Measurements from ENCODE around the gene SLC22A2. TPM values are rescaled to one million over a fixed set of nuclear protein-coding genes. Genes with fewer than 3 reads are reported as not detected.

The SLC22A2 gene
- total RNA-seq, 2 experiments from 2014 or later: not detected

- no peak overlapping the region for H3K4me3 ChIP-seq (ENCODE audit: low read depth, low read length, poor library complexity, severe bottlenecking)
- BruUV-seq (replicated peaks): no TSS peak
- CTCF ChIA-PET (ENCODE audit: unreplicated experiment): no interaction called here
- no peaks in the 10 kb centered on the region for H3K9me3 ChIP-seq (ENCODE audit: low read length)
- no peak overlapping the region for H3K27ac ChIP-seq (ENCODE audit: low read depth, low read length, poor library complexity, severe bottlenecking)
- no peaks in the 10 kb centered on the region for H4K20me1 ChIP-seq (ENCODE audit: insufficient read depth, low read length)
- DNase-seq (ENCODE audit: low spot score): no peak
- TF ChIP-seq CTCF (conservative IDR thresholded peaks at IDR 0.05; ENCODE audit: low read length) (no peak), EZH2phosphoT487 (IDR thresholded peaks at IDR 0.05; ENCODE audit: borderline replicate concordance, low read depth, low read length) (no peak)
- POLR2A ChIA-PET: interaction anchor here (0.6 kb wide), 1 partner anchor 51 kb away, joined by 4 read pairs; no protein-coding TSS in a partner anchor
- H3K9me2 ChIP-seq (ENCODE audit: insufficient read depth, low read length): no peaks in the 10 kb centered on the region
- H3K4me2 ChIP-seq (ENCODE audit: low read length): no peak overlapping the region
- intact Hi-C loops (cut with micrococcal nuclease; ENCODE audit: unreplicated experiment): no loop called here
- H2AFZ ChIP-seq (ENCODE audit: low read length): no peak overlapping the region
- no peaks in the 10 kb centered on the region for H3K36me3 ChIP-seq (ENCODE audit: insufficient read depth, low read length)
- no peaks in the 10 kb centered on the region for H3K4me1 ChIP-seq (ENCODE audit: insufficient read depth, low read length, poor library complexity, severe bottlenecking)
- H3K79me2 ChIP-seq (ENCODE audit: insufficient read depth, low read depth, low read length): no peaks in the 10 kb centered on the region
Measured at GRCh38 chr6:160272707-160273106, 14.1 kb upstream of the SLC22A2 start.

GRCh38 chr6:160270347-160270746 lies 11.7 kb upstream of the SLC22A2 start:
- H4K20me1 ChIP-seq (ENCODE audit: insufficient read depth, low read length): no peaks in the 10 kb centered on the region
- no peaks in the 10 kb centered on the region for H3K9me2 ChIP-seq (ENCODE audit: insufficient read depth, low read length)
- ChIA-PET POLR2A (no interaction called here), CTCF (ENCODE audit: unreplicated experiment) (no interaction called here)
- intact Hi-C loops (cut with micrococcal nuclease; ENCODE audit: unreplicated experiment): no loop called here
- no peaks in the 10 kb centered on the region for H3K9me3 ChIP-seq (ENCODE audit: low read length)
- H3K4me2 ChIP-seq (ENCODE audit: low read length): no peak overlapping the region
- TF ChIP-seq EZH2phosphoT487 (IDR thresholded peaks at IDR 0.05; ENCODE audit: borderline replicate concordance, low read depth, low read length) (no peak), CTCF (conservative IDR thresholded peaks at IDR 0.05; ENCODE audit: low read length) (no peak)
- H3K4me1 ChIP-seq (ENCODE audit: insufficient read depth, low read length, poor library complexity, severe bottlenecking): no peaks in the 10 kb centered on the region
- no TSS peak for BruUV-seq (replicated peaks)
- H2AFZ ChIP-seq (ENCODE audit: low read length): no peak overlapping the region
- no peak overlapping the region for H3K4me3 ChIP-seq (ENCODE audit: low read depth, low read length, poor library complexity, severe bottlenecking)
- H3K36me3 ChIP-seq (ENCODE audit: insufficient read depth, low read length): no peaks in the 10 kb centered on the region
- no peaks in the 10 kb centered on the region for H3K79me2 ChIP-seq (ENCODE audit: insufficient read depth, low read depth, low read length)
- DNase-seq (ENCODE audit: low spot score): no peak
- H3K27ac ChIP-seq (ENCODE audit: low read depth, low read length, poor library complexity, severe bottlenecking): no peak overlapping the region

GRCh38 chr6:160269771-160270170 lies 11.2 kb upstream of the SLC22A2 start:
- Histone ChIP-seq H3K9me2 (ENCODE audit: insufficient read depth, low read length) (no peaks in the 10 kb centered on the region), H3K4me2 (ENCODE audit: low read length) (no peak overlapping the region), H3K27ac (ENCODE audit: low read depth, low read length, poor library complexity, severe bottlenecking) (no peak overlapping the region), H2AFZ (ENCODE audit: low read length) (no peak overlapping the region), H3K4me3 (ENCODE audit: low read depth, low read length, poor library complexity, severe bottlenecking) (no peak overlapping the region), H3K4me1 (ENCODE audit: insufficient read depth, low read length, poor library complexity, severe bottlenecking) (no peaks in the 10 kb centered on the region), H3K79me2 (ENCODE audit: insufficient read depth, low read depth, low read length) (no peaks in the 10 kb centered on the region), H3K36me3 (ENCODE audit: insufficient read depth, low read length) (no peaks in the 10 kb centered on the region), H3K9me3 (ENCODE audit: low read length) (no peaks in the 10 kb centered on the region), H4K20me1 (ENCODE audit: insufficient read depth, low read length) (no peaks in the 10 kb centered on the region)
- ChIA-PET POLR2A (no interaction called here), CTCF (ENCODE audit: unreplicated experiment) (no interaction called here)
- TF ChIP-seq EZH2phosphoT487 (IDR thresholded peaks at IDR 0.05; ENCODE audit: borderline replicate concordance, low read depth, low read length) (no peak), CTCF (conservative IDR thresholded peaks at IDR 0.05; ENCODE audit: low read length) (no peak)
- intact Hi-C loops (cut with micrococcal nuclease; ENCODE audit: unreplicated experiment): no loop called here
- no peak for DNase-seq (ENCODE audit: low spot score)
- BruUV-seq (replicated peaks): no TSS peak

Data from OCI-LY7 (cell line).